ENCODE measurements around the gene MPV17L2.

DNA sequence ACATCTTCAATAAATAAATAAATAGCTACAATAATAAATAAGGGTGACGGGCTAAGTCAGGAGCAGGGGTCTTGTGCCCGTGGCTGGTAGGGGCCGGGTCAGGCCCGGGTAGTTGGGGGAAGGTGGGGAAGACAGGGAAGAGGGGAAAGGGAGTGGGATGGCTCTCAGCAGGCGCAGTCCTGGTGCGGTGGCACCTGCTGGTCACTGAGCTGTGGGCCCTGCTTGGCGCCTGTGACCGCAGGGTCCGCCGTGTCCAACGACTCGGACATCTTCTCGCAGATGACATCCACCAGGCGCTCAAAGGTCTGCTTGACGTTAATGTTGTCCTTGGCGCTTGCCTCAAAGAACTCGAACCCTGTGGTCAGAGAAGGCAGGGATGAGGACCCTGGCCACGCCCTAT, 4.3 kb downstream of the MPV17L2 start:
- TF ChIP-seq POLR2A (IDR thresholded peaks at IDR 0.05) (no peak), CTCF (IDR thresholded peaks at IDR 0.05) (no peak)

Data from testis (tissue), 2 donors.